Adrenal gland (tissue), 12 donors: ENCODE data around the gene NR4A1. TPM values are rescaled to one million over a fixed set of nuclear protein-coding genes. Genes with fewer than 3 reads are reported as not detected.

Experiments used
- DNase-seq, 7 donors: peaks; one replicate each; pipeline ENCODE4 v3.0.0-alpha.2; 2019 to 2020
- H3K27ac ChIP-seq, 5 donors: fragments of 200-600 bp; sonication (generic) in 4 of 5; 1 replicate in 3 of 5; 2 replicates in 2 of 5; pipeline versions ENCODE4 v1.5.1 to v1.8.0; 2016 to 2020; ENCODE audit warnings: mild to moderate bottlenecking in 1 of 5
- H3K27me3 ChIP-seq: fragments of 200-600 bp; 2 replicates; pipeline ENCODE4 v1.8.0; 2021
- H3K36me3 ChIP-seq, 2 donors: fragments of 200-600 bp; replicated peaks in 1 of 2; 1 replicate in 1 of 2; 2 replicates in 1 of 2; pipeline versions ENCODE4 v1.5.1 to v1.8.0; 2018 to 2022
- H3K4me1 ChIP-seq, 2 donors: fragments of 200-600 bp; replicated peaks in 1 of 2; 1 replicate in 1 of 2; 2 replicates in 1 of 2; pipeline versions ENCODE4 v1.5.1 to v1.8.0; 2018 to 2021
- H3K4me3 ChIP-seq, 4 donors: fragments of 200-600 bp; sonication (generic) in 3 of 4; one replicate each; pipeline ENCODE4 v1.5.1; 2016 to 2018
- H3K9me3 ChIP-seq, 3 donors: fragments of 200-600 bp; sonication (generic) in 1 of 3; replicated peaks in 1 of 3; 1 replicate in 2 of 3; 2 replicates in 1 of 3; pipeline versions ENCODE4 v1.5.1 to v1.8.0; 2016 to 2021
- CTCF ChIP-seq, 6 experiments: fragments of 450-650 bp in 4 of 6; fragments of 200-600 bp in 2 of 6; sonication (generic) in 1 of 6; IDR thresholded peaks; 1 replicate in 5 of 6; 2 replicates in 1 of 6; pipeline versions ENCODE4 v1.5.1 to v1.8.0; 2016 to 2021; ENCODE audit warnings: antibody characterized with exemption in 6 of 6, mild to moderate bottlenecking in 2 of 6, moderate library complexity in 1 of 6
- POLR2A ChIP-seq, 2 donors: fragments of 450-650 bp; IDR thresholded peaks; one replicate each; pipeline ENCODE4 v1.6.1; 2017; ENCODE audit warnings: antibody characterized with exemption in 2 of 2, mild to moderate bottlenecking in 2 of 2, moderate library complexity in 1 of 2
- WGBS, 4 donors: extraction: QIAGEN DNeasy Blood & Tissue Kit in 2 of 4; methylation state at CpG; one replicate each; pipeline versions ENCODE4 v1.1.5 to v1.1.7; 2013 to 2017; 5-methylcytosine and 5-hydroxymethylcytosine counted together
- intact Hi-C, 2 donors: fragments of 100-400 bp; cut with DNase I; formaldehyde crosslinking; loops; one replicate each; pipeline versions ENCODE4 v1.14.1 to v1.15.0; 2022 to 2023
- polyA plus RNA-seq, 3 donors: library from polyadenylated mRNA; stranded (reverse); fragments of 200-250 nt in 2 of 3; fragments of 350-450 nt in 1 of 3; fragmentation: Illumina TruSeq in 1 of 3; extraction: RNeasy Lipid Tissue Mini Kit (QIAGEN cat#74804) in 1 of 3; gene quantifications; one replicate each; pipeline ENCODE4 v1.2.3, GENCODE V29; 2013 to 2014
- total RNA-seq, 9 donors: library from RNA; depleted of rRNA in 4 of 9; stranded (reverse); fragments of >200 nt in 4 of 9; fragments of 120-200 nt in 1 of 9; fragmentation: NEBNext Ultra II Directional in 1 of 9; extraction: Animal tissue kit (Norgen Biotek cat#: 25700) in 1 of 9; gene quantifications; one replicate each; pipeline versions ENCODE4 v1.1.0 to v1.2.4, GENCODE V29; 2013 to 2023
- donor health status: healthy with polysubstance abuse.
- donor health status: Bipolar disorder and iron deficiency.
- donor health status: DM: yes; HTN: yes; CAD: no.
- donor health status: DM: no; HTN: no; CAD: no.
- donor health status: DM: no; HTN: no; CAD: no.
- donor health status: DM: yes; HTN: yes; CAD: no.

NR4A1 gene
- total and polyA plus RNA-seq, 12 donors: 19.0 to 854 (median 185) TPM

GRCh38 chr12:52049286-52049685, 2.0 kb upstream of the NR4A1 start:
- Histone ChIP-seq H3K4me1 (peaks cover 23 to 49% of the 10 kb centered on the region in 2 donors), H3K27ac (peak overlapping the region in 2 of 5 donors; percentile 98), H3K27me3 (no peaks in the 10 kb centered on the region), H3K4me3 (no peak overlapping the region), H3K9me3 (no peaks in the 10 kb centered on the region), H3K36me3 (peaks cover 0 to under 1% of the 10 kb centered on the region in 2 donors)
- no peak for TF ChIP-seq CTCF (IDR thresholded peaks at IDR 0.05)
- TF ChIP-seq POLR2A (IDR thresholded peaks at IDR 0.05): no peak
- DNase-seq: no peak
- intact Hi-C loops: no loop called here
- WGBS, 4 donors: 75 to 78% (median 77%) methylated on average over 4 of the region's 4 CpGs

GRCh38 chr12:52049688-52050087, 1.6 kb upstream of the NR4A1 start:
- 86 to 92% (median 91%) methylated on average over 5 of the region's 5 CpGs for WGBS, 4 donors
- H3K27ac ChIP-seq: peak overlapping the region in 4 of 5 donors; percentile 95 to 98 (median 97)

GRCh38 chr12:52050116-52050757, 1.0 kb upstream of the NR4A1 start:
- Histone ChIP-seq H3K36me3 (peaks cover 0 to 10% of the 10 kb centered on the region in 2 donors), H3K27ac (peak overlapping the region; percentile 72 to 98 (median 96)), H3K4me3 (peak overlapping the region in 2 of 4 donors; percentile 30 to 62), H3K4me1 (peaks cover 13 to 39% of the 10 kb centered on the region in 2 donors), H3K27me3 (no peaks in the 10 kb centered on the region), H3K9me3 (no peaks in the 10 kb centered on the region)
- WGBS, 4 donors: 25 to 42% (median 33%) methylated on average over 10 to 16 of the region's 16 CpGs
- peak; percentile 51 to 79 (median 74) for DNase-seq
- intact Hi-C loops: loop anchor here in 1 of 2 donors (2.0 kb wide), 1 partner anchor 17 kb away; no protein-coding TSS in a partner anchor
- TF ChIP-seq POLR2A (IDR thresholded peaks at IDR 0.05) (no peak), CTCF (IDR thresholded peaks at IDR 0.05) (no peak)

More at GRCh38 chr12:52049688-52050087, 1.6 kb upstream of the NR4A1 start:
- DNase-seq: peak in 1 of 7 donors; percentile 36
- intact Hi-C loops: loop anchor here in 1 of 2 donors (2.0 kb wide), 1 partner anchor 17 kb away; no protein-coding TSS in a partner anchor
- H3K4me1 ChIP-seq: peaks cover 19 to 45% of the 10 kb centered on the region in 2 donors
- H3K27me3 ChIP-seq: no peaks in the 10 kb centered on the region
- peaks cover 0 to 5% of the 10 kb centered on the region in 2 donors for H3K36me3 ChIP-seq
- no peak overlapping the region for H3K4me3 ChIP-seq
- no peaks in the 10 kb centered on the region for H3K9me3 ChIP-seq
- TF ChIP-seq POLR2A (IDR thresholded peaks at IDR 0.05) (no peak), CTCF (IDR thresholded peaks at IDR 0.05) (no peak)

- TF ChIP-seq POLR2A (IDR thresholded peaks at IDR 0.05) (peak; percentile 14 to 41), CTCF (IDR thresholded peaks at IDR 0.05) (no peak)
- intact Hi-C loops: no loop called here
- WGBS, 4 donors: 46 to 60% (median 53%) methylated on average over 5 to 7 of the region's 7 CpGs
- H3K27ac ChIP-seq: peak overlapping the region in 4 of 5 donors; percentile 95 to 98 (median 97)
- no peaks in the 10 kb centered on the region for H3K9me3 ChIP-seq
- H3K4me3 ChIP-seq: peak overlapping the region in 3 of 4 donors; percentile 7 to 62 (median 24)
- H3K4me1 ChIP-seq: peaks cover 13 to 28% of the 10 kb centered on the region in 2 donors
- H3K27me3 ChIP-seq: no peaks in the 10 kb centered on the region
- DNase-seq: peak in 5 of 7 donors; percentile 47 to 75 (median 53)
- H3K36me3 ChIP-seq: peaks cover 0 to 34% of the 10 kb centered on the region in 2 donors
Observed at GRCh38 chr12:52052468-52053186, 1.4 kb downstream of the NR4A1 start.
